Transverse colon (tissue), 4 donors: ENCODE data around the gene PPFIBP2.

Experiments used
- POLR2A ChIP-seq: fragments of 450-650 bp; IDR thresholded peaks from one replicate; pipeline ENCODE4 v1.6.1; 2016; ENCODE audit warnings: antibody characterized with exemption, mild to moderate bottlenecking, moderate library complexity
- POLR2AphosphoS5 ChIP-seq, 3 donors: sonication (generic); formaldehyde crosslinking; IDR thresholded peaks; one replicate each; pipeline ENCODE4 v1.6.1; 2016; ENCODE audit warnings: antibody characterized with exemption in 3 of 3
- TF ChIP-seq, protein P1 (sequence below), 5 experiments: fragments of 200-600 bp in 3 of 5; fragments of 450-650 bp in 2 of 5; sonication (generic) in 3 of 5; IDR thresholded peaks; 1 replicate in 2 of 5; 2 replicates in 3 of 5; pipeline ENCODE4 v1.5.1; 2016 to 2017; ENCODE audit warnings: antibody characterized with exemption in 5 of 5, inconsistent platforms in 3 of 5, mild to moderate bottlenecking in 2 of 5, moderate library complexity in 1 of 5

DNA sequence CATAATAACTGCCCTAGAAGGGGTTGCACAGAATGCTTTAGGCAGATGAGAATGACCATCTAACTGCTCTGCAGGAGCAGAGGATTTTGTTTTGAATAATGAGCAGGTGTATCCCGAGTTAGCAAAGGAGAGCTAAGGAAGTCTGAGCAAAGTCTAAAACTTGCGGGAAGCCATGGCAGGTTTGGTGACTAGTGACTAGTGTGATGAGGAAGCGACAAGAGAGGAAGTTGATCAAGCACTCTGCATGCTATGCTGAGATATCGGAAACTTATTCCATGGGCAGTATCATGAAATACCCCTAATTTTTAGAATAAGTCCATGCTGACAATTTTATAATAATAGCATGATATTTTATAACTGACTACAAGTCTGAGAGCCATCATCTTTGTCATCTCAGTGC lies 15.6 kb upstream of the PPFIBP2 start:
- TF ChIP-seq, protein P1, sequence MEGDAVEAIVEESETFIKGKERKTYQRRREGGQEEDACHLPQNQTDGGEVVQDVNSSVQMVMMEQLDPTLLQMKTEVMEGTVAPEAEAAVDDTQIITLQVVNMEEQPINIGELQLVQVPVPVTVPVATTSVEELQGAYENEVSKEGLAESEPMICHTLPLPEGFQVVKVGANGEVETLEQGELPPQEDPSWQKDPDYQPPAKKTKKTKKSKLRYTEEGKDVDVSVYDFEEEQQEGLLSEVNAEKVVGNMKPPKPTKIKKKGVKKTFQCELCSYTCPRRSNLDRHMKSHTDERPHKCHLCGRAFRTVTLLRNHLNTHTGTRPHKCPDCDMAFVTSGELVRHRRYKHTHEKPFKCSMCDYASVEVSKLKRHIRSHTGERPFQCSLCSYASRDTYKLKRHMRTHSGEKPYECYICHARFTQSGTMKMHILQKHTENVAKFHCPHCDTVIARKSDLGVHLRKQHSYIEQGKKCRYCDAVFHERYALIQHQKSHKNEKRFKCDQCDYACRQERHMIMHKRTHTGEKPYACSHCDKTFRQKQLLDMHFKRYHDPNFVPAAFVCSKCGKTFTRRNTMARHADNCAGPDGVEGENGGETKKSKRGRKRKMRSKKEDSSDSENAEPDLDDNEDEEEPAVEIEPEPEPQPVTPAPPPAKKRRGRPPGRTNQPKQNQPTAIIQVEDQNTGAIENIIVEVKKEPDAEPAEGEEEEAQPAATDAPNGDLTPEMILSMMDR (IDR thresholded peaks at IDR 0.05) = no peak
- TF ChIP-seq POLR2AphosphoS5 (IDR thresholded peaks at IDR 0.05) = no peak
- TF ChIP-seq POLR2A = no peak
